Brain microvascular endothelial cell (primary cell): ENCODE data around the gene MYH10.

Source experiments
- DNase-seq: peaks from one replicate; pipeline ENCODE4 v3.0.0-alpha.2; 2020
- H3K27ac ChIP-seq: fragments of 250-450 bp; sonication (Bioruptor Pico); 2 replicates; pipeline ENCODE4 v1.5.1; 2020; ENCODE audit warnings: mild to moderate bottlenecking, moderate library complexity
- H3K27me3 ChIP-seq: fragments of 250-450 bp; sonication (Bioruptor Pico); replicated peaks from 2 replicates; pipeline ENCODE4 v1.5.1; 2020; ENCODE audit warnings: mild to moderate bottlenecking
- H3K36me3 ChIP-seq: fragments of 250-450 bp; sonication (Bioruptor Pico); replicated peaks from 2 replicates; pipeline ENCODE4 v1.5.1; 2020; ENCODE audit warnings: mild to moderate bottlenecking
- H3K4me3 ChIP-seq: 2 replicates; pipeline ENCODE4 v1.5.1; 2011; ENCODE audit warnings: low read depth, mild to moderate bottlenecking, control low read depth, low read length, moderate library complexity
- CTCF ChIP-seq: IDR thresholded peaks from 2 replicates; pipeline ENCODE4 v1.5.1; 2011; ENCODE audit warnings: low read depth, mild to moderate bottlenecking, moderate library complexity, low read length, control low read depth, inconsistent platforms; ENCODE audit errors: missing control alignments
- in situ Hi-C: cut with HindIII; loops from 2 replicates; pipeline ENCODE4 v1.10.0; 2017; ENCODE audit warnings: low sequenced_read_pairs, low pct_ligation_motif_present

The MYH10 gene

GRCh38 chr17:8672326-8672725, 41.8 kb upstream of the MYH10 start:
- H3K4me3 ChIP-seq: no peak overlapping the region
- no peak for DNase-seq
- no peak for TF ChIP-seq CTCF
- H3K27ac ChIP-seq: no peak overlapping the region
- in situ Hi-C loops: no loop called here
- H3K27me3 ChIP-seq: no peaks in the 10 kb centered on the region
- no peaks in the 10 kb centered on the region for H3K36me3 ChIP-seq

DNA sequence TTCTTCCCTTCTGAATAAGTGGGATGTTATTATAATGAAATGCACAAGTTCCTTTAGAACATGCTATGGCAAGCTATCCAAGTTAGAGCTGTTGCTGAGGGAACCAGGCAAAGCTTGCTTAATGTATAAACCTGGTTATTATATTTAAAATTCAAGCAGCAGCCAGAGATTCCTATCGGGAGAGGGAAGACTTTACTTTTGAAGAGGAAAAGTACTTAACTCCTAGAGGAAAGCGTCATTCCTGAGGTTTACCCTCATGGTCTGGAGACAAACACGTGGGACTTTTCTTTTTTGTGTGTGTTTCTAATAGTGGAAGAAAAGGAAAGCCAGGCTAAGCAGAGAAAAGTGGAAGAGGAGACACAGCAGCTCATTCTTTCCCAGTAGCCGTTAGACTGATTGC, 39.9 kb upstream of the MYH10 start:
- DNase-seq: no peak
- no peak for TF ChIP-seq CTCF
- Histone ChIP-seq H3K4me3 (no peak overlapping the region), H3K36me3 (no peaks in the 10 kb centered on the region), H3K27ac (no peak overlapping the region), H3K27me3 (no peaks in the 10 kb centered on the region)
- in situ Hi-C loops: no loop called here

- no peaks in the 10 kb centered on the region for H3K27me3 ChIP-seq
- no peaks in the 10 kb centered on the region for H3K36me3 ChIP-seq
- no peak overlapping the region for H3K27ac ChIP-seq
- TF ChIP-seq CTCF: no peak
- no peak for DNase-seq
- no peak overlapping the region for H3K4me3 ChIP-seq
- in situ Hi-C loops: no loop called here
Measured at GRCh38 chr17:8668176-8668740, 37.7 kb upstream of the MYH10 start.

DNA sequence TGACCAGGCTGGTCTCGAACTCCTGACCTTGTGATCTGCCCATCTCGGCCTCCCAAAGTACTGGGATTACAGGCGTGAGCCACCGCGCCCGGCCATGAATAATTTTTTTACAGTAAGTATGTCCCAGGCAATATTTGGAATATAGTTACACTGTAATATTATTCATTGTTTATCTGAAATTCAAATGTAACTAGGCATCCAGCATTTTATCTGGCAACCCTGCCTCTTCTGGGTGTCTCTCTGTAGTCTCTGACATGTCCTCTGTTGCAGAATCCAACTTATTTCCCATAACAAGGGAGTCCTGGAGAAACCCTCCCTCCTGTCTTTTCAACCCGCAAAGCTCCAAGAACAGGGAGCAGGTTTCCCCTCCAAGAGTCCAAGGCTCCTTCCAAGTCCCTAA, 36.9 kb upstream of the MYH10 start:
- DNase-seq: no peak
- Histone ChIP-seq H3K4me3 (no peak overlapping the region), H3K27ac (no peak overlapping the region), H3K36me3 (no peaks in the 10 kb centered on the region), H3K27me3 (no peaks in the 10 kb centered on the region)
- TF ChIP-seq CTCF: no peak
- in situ Hi-C loops: no loop called here

- Histone ChIP-seq H3K4me3 (no peak overlapping the region), H3K27me3 (no peaks in the 10 kb centered on the region), H3K36me3 (no peaks in the 10 kb centered on the region), H3K27ac (no peak overlapping the region)
- TF ChIP-seq CTCF: no peak
- in situ Hi-C loops: no loop called here
- no peak for DNase-seq
Measured at GRCh38 chr17:8665684-8666083, 35.2 kb upstream of the MYH10 start.

DNA sequence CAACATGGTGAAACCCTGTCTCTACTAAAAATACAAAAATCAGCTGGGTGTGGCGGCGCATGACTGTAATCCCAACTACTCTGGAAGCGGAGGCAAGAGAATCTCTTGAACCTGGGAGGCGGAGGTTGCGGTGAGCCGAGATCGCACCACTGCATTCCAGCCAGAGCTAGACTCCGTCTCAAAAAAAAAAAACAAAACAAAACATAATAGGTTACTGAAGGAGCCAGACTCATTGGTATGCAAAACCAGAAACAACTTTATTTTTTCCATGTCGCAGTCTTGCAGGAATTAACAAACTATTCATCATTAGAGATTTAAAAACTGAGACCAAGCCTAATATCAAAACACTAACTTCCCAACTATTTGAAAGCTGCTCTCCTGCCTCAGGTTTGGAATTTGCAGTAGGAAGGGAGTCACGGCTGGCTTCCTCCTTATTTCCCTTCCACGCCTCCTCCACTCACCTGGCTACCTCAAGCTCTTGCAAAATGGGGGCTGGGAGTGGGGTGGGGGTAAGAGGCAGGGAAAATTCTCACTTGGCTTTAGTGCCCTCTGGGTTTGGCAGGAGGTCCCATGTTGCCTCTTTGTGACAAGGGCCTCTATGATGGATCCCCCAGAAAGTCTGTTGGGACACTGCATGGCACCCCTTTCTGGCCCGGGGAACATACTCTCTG, 34.1 kb upstream of the MYH10 start:
- no peaks in the 10 kb centered on the region for H3K27me3 ChIP-seq
- no peak overlapping the region for H3K27ac ChIP-seq
- TF ChIP-seq CTCF: no peak
- H3K4me3 ChIP-seq: no peak overlapping the region
- in situ Hi-C loops: no loop called here
- no peak for DNase-seq
- H3K36me3 ChIP-seq: no peaks in the 10 kb centered on the region
